ENCODE measurements around the gene CREM.

GRCh38 chr10:35161906-35162305, 35.3 kb downstream of the CREM start:
- TF ChIP-seq, protein P1, sequence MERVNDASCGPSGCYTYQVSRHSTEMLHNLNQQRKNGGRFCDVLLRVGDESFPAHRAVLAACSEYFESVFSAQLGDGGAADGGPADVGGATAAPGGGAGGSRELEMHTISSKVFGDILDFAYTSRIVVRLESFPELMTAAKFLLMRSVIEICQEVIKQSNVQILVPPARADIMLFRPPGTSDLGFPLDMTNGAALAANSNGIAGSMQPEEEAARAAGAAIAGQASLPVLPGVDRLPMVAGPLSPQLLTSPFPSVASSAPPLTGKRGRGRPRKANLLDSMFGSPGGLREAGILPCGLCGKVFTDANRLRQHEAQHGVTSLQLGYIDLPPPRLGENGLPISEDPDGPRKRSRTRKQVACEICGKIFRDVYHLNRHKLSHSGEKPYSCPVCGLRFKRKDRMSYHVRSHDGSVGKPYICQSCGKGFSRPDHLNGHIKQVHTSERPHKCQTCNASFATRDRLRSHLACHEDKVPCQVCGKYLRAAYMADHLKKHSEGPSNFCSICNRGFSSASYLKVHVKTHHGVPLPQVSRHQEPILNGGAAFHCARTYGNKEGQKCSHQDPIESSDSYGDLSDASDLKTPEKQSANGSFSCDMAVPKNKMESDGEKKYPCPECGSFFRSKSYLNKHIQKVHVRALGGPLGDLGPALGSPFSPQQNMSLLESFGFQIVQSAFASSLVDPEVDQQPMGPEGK (CRISPR knock-in tag; IDR thresholded peaks at IDR 0.05; ENCODE audit: borderline replicate concordance): no peak
- TF ChIP-seq TSHZ2 (CRISPR knock-in tag; IDR thresholded peaks at IDR 0.05) (no peak), BACH2 (CRISPR knock-in tag; IDR thresholded peaks at IDR 0.05; ENCODE audit: borderline replicate concordance) (no peak), TOX (CRISPR knock-in tag; IDR thresholded peaks at IDR 0.05; ENCODE audit: borderline replicate concordance) (no peak), RARB (CRISPR knock-in tag; IDR thresholded peaks at IDR 0.05) (no peak)
- TF ChIP-seq, protein P2, sequence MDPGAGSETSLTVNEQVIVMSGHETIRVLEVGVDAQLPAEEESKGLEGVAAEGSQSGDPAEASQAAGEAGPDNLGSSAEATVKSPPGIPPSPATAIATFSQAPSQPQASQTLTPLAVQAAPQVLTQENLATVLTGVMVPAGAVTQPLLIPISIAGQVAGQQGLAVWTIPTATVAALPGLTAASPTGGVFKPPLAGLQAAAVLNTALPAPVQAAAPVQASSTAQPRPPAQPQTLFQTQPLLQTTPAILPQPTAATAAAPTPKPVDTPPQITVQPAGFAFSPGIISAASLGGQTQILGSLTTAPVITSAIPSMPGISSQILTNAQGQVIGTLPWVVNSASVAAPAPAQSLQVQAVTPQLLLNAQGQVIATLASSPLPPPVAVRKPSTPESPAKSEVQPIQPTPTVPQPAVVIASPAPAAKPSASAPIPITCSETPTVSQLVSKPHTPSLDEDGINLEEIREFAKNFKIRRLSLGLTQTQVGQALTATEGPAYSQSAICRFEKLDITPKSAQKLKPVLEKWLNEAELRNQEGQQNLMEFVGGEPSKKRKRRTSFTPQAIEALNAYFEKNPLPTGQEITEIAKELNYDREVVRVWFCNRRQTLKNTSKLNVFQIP (CRISPR knock-in tag; IDR thresholded peaks at IDR 0.05; ENCODE audit: borderline replicate concordance, low read depth): no peak

All from SK-N-SH treated with all-trans-retinoic acid at 6 μM for 48 hours (cell line).